Fibroblast of lung (primary cell): ENCODE results near the gene MYL11. TPM values are rescaled to one million over a fixed set of nuclear protein-coding genes. Genes with fewer than 3 reads are reported as not detected.

Experiments used
- DNase-seq, 2 donors: peaks; one replicate each; pipeline versions ENCODE4 v3.0.0 to v3.0.0-alpha.2; 2010; ENCODE audit warnings: low read depth in 2 of 2
- H2AFZ ChIP-seq: 2 replicates; pipeline ENCODE4 v1.5.1; 2012; ENCODE audit warnings: low read length, control low read depth, inconsistent platforms
- H3K27ac ChIP-seq: 2 replicates; pipeline ENCODE4 v1.5.1; 2011; ENCODE audit warnings: low read length, control low read depth; ENCODE audit not compliant: insufficient read depth
- H3K27me3 ChIP-seq: 2 replicates; pipeline ENCODE4 v1.5.1; 2011; ENCODE audit warnings: mild to moderate bottlenecking, low read length; ENCODE audit not compliant: control insufficient read depth, insufficient read depth
- H3K36me3 ChIP-seq: 2 replicates; pipeline ENCODE4 v1.5.1; 2011; ENCODE audit warnings: low read length; ENCODE audit not compliant: control insufficient read depth, insufficient read depth
- H3K4me1 ChIP-seq: 2 replicates; pipeline ENCODE4 v1.5.1; 2011; ENCODE audit warnings: low read length; ENCODE audit not compliant: control insufficient read depth, insufficient read depth; ENCODE audit errors: extremely low read depth
- H3K4me2 ChIP-seq: 2 replicates; pipeline ENCODE4 v1.5.1; 2011; ENCODE audit warnings: low read length, control low read depth; ENCODE audit not compliant: insufficient read depth; ENCODE audit errors: extremely low read depth
- H3K4me3 ChIP-seq, 4 experiments: fragments of 200-600 bp in 1 of 4; sonication (generic) in 1 of 4; replicated peaks in 1 of 4; 2 replicates each; pipeline ENCODE4 v1.5.1; 2011 to 2016; ENCODE audit warnings: low read length in 4 of 4, low read depth in 3 of 4, mild to moderate bottlenecking in 3 of 4, control low read depth in 2 of 4, inconsistent platforms in 1 of 4, mixed read lengths in 1 of 4; ENCODE audit not compliant: insufficient read depth in 1 of 4; ENCODE audit errors: control extremely low read depth in 1 of 4
- H3K79me2 ChIP-seq: 2 replicates; pipeline ENCODE4 v1.5.1; 2012; ENCODE audit warnings: mild to moderate bottlenecking, low read length, inconsistent platforms; ENCODE audit not compliant: control insufficient read depth, insufficient read depth
- H3K9ac ChIP-seq: 2 replicates; pipeline ENCODE4 v1.5.1; 2011; ENCODE audit warnings: mild to moderate bottlenecking, low read length, control low read depth; ENCODE audit not compliant: insufficient read depth
- H3K9me3 ChIP-seq: 2 replicates; pipeline ENCODE4 v1.5.1; 2012; ENCODE audit warnings: low read depth, low read length; ENCODE audit not compliant: control insufficient read depth, insufficient read depth
- H4K20me1 ChIP-seq: 2 replicates; pipeline ENCODE4 v1.5.1; 2011; ENCODE audit warnings: low read length; ENCODE audit not compliant: control insufficient read depth, insufficient read depth; ENCODE audit errors: extremely low read depth
- EZH2 ChIP-seq: IDR thresholded peaks from 2 replicates; pipeline ENCODE4 v1.5.1; 2012; ENCODE audit warnings: low read length, control low read depth, mild to moderate bottlenecking; ENCODE audit errors: missing control alignments
- polyA plus RNA-seq, 2 donors: library from polyadenylated mRNA; depleted of rRNA in 1 of 2; stranded (reverse) in 1 of 2; unstranded in 1 of 2; fragments of >200 nt; gene quantifications; 2 replicates each; pipeline ENCODE4 v1.2.1, GENCODE V29; 2011 to 2012; ENCODE audit warnings: missing spikeins in 1 of 2
- total RNA-seq: library from RNA; depleted of rRNA; stranded (reverse); fragments of >200 nt; gene quantifications from 2 replicates; pipeline ENCODE4 v1.2.1, GENCODE V29; 2014
- TF ChIP-seq, protein P1 (sequence below), 2 donors: IDR thresholded peaks in 1 of 2; conservative IDR thresholded peaks in 1 of 2; 1 replicate in 1 of 2; 2 replicates in 1 of 2; pipeline ENCODE4 v1.5.1; 2011 to 2012; ENCODE audit warnings: low read length in 2 of 2, control low read depth in 1 of 2, inconsistent platforms in 1 of 2, low read depth in 1 of 2, mild to moderate bottlenecking in 1 of 2

The MYL11 gene
- total and polyA plus RNA-seq, 2 donors (not counting 1 experiment from before 2014, with no cell fraction given): 0.45 TPM; not detected in 1

DNA sequence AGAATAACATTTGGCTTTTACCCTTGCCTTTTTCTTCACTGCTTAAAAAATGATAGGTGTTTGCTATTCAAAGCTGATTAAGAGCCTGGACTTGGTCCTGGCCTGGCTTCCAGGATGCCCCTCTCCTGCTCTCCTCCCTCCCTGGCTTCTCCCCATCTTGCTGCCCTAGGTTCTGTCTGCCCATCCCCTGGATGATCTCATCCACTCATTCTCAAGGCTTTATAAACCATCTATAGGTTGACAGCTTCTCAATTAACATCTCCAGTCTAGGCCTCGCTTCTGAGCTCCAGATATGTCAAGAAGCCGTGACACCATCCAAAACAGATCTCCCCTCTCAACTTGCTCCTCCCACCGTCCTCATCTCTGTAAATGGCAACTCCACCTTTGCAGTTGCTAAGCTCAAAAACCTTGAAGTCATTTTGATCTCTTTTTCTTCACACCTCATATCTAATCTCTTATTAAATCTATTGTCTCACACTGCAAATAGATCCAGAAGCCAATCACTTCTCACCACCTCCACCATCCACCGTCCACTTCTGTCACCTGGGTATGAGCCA, 41.5 kb downstream of the MYL11 start:
- H3K27ac ChIP-seq: no peak overlapping the region
- no peak overlapping the region for H3K4me3 ChIP-seq
- H3K27me3 ChIP-seq: no peaks in the 10 kb centered on the region
- no peaks in the 10 kb centered on the region for H3K4me1 ChIP-seq
- H3K9ac ChIP-seq: no peak overlapping the region
- H3K9me3 ChIP-seq: no peaks in the 10 kb centered on the region
- TF ChIP-seq, protein P1, sequence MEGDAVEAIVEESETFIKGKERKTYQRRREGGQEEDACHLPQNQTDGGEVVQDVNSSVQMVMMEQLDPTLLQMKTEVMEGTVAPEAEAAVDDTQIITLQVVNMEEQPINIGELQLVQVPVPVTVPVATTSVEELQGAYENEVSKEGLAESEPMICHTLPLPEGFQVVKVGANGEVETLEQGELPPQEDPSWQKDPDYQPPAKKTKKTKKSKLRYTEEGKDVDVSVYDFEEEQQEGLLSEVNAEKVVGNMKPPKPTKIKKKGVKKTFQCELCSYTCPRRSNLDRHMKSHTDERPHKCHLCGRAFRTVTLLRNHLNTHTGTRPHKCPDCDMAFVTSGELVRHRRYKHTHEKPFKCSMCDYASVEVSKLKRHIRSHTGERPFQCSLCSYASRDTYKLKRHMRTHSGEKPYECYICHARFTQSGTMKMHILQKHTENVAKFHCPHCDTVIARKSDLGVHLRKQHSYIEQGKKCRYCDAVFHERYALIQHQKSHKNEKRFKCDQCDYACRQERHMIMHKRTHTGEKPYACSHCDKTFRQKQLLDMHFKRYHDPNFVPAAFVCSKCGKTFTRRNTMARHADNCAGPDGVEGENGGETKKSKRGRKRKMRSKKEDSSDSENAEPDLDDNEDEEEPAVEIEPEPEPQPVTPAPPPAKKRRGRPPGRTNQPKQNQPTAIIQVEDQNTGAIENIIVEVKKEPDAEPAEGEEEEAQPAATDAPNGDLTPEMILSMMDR (conservative IDR thresholded peaks at IDR 0.05 in 1 of 2, IDR thresholded peaks at IDR 0.05 in 1 of 2; ENCODE audit: low read depth in 1 of 2, low read length in 2 of 2): no peak
- no peak for TF ChIP-seq EZH2
- no peak overlapping the region for H2AFZ ChIP-seq
- no peak for DNase-seq
- H3K4me2 ChIP-seq: no peak overlapping the region
- no peaks in the 10 kb centered on the region for H4K20me1 ChIP-seq
- H3K36me3 ChIP-seq: peaks cover 1% of the 10 kb centered on the region
- peaks cover 2% of the 10 kb centered on the region for H3K79me2 ChIP-seq

DNA sequence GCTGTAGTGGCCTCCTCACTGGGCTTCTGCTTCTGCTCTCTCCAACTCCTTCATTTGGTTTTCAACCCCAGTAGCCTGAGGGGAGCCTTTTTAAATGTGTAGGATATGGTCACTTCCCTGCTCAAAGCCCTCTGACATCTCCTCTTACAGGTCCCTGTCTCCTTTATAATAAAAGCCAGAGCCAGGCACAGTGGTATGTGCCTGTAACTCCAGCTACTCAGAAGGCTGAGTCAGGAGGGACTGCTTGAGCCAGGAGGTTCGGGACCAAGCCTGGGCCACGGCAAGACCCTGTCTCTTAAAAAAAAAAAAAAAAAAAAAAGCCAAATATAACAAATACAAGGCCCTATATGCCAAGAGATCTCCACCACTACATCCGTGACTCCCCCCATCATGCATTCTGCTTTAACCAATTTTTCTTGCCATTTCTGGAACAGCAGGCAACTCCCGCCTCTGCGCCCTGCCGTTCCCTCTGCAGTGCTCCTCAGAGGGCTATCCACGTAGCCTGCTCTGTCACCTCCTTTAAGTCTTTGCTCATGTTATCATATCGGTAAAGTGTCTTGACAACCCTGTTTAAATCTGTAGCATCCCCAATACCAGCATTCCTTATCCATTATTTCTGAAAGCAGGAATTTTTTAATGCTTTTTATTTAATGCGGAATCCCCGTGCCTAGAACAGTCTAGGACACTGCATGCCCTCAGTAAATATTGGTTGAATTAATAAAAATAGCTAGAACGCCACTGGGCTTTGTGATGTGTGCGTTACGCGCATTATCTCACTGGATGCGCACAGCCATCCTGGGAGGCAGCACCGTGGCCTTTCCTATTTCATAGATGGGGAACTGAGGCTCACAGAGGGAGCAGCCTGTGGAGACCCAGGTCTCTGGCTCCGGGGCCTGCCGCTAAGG, 42.3 kb downstream of the MYL11 start:
- Histone ChIP-seq H3K27me3 (no peaks in the 10 kb centered on the region), H3K9ac (no peak overlapping the region), H3K4me2 (peak overlapping the region; percentile 51), H3K79me2 (no peaks in the 10 kb centered on the region), H4K20me1 (no peaks in the 10 kb centered on the region), H3K36me3 (peaks cover 1% of the 10 kb centered on the region), H2AFZ (no peak overlapping the region), H3K27ac (no peak overlapping the region), H3K4me1 (no peaks in the 10 kb centered on the region), H3K9me3 (no peaks in the 10 kb centered on the region), H3K4me3 (peak overlapping the region in 3 of 4 experiments; percentile 49 to 59 (median 57))
- no peak for DNase-seq
- TF ChIP-seq EZH2: no peak
- TF ChIP-seq, protein P1 (conservative IDR thresholded peaks at IDR 0.05 in 1 of 2, IDR thresholded peaks at IDR 0.05 in 1 of 2; ENCODE audit: low read depth in 1 of 2, low read length in 2 of 2): no peak

DNA sequence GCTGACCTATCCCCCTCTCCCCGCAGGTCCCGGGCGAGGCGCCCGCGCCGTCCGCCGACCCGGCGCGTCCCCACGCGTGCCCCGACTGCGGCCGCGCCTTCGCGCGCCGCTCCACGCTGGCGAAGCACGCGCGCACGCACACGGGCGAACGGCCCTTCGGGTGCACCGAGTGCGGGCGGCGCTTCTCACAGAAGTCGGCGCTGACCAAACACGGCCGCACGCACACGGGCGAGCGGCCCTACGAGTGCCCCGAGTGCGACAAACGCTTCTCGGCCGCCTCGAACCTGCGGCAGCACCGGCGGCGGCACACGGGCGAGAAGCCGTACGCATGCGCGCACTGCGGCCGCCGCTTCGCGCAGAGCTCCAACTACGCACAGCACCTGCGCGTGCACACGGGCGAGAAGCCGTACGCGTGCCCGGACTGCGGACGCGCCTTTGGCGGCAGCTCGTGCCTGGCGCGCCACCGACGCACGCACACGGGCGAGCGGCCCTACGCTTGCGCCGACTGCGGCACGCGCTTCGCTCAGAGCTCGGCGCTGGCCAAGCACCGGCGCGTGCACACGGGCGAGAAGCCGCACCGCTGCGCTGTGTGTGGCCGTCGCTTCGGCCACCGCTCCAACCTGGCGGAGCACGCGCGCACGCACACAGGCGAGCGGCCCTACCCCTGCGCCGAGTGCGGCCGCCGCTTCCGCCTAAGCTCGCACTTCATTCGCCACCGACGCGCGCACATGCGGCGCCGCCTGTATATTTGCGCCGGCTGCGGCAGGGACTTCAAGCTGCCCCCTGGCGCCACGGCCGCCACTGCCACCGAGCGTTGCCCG, 43.1 kb downstream of the MYL11 start:
- TF ChIP-seq, protein P1 (conservative IDR thresholded peaks at IDR 0.05 in 1 of 2, IDR thresholded peaks at IDR 0.05 in 1 of 2; ENCODE audit: low read depth in 1 of 2, low read length in 2 of 2): no peak
- TF ChIP-seq EZH2: no peak
- H3K9ac ChIP-seq: peak overlapping the region; percentile 65

More for the DNA sequence above, 43.1 kb downstream of the MYL11 start:
- Histone ChIP-seq H3K4me1 (no peaks in the 10 kb centered on the region), H3K36me3 (peaks cover 1% of the 10 kb centered on the region), H4K20me1 (no peaks in the 10 kb centered on the region), H3K79me2 (no peaks in the 10 kb centered on the region), H3K27me3 (no peaks in the 10 kb centered on the region), H3K4me2 (peak overlapping the region; percentile 51), H3K4me3 (peak overlapping the region; percentile 49 to 59 (median 54)), H3K27ac (no peak overlapping the region), H3K9me3 (no peaks in the 10 kb centered on the region), H2AFZ (peak overlapping the region; percentile 82)
- peak; percentile 92 to 93 for DNase-seq
